Measurements from ENCODE around the gene SLC9B1.
"Not testable (repeated sequence)": the region's sequence is repeated elsewhere in the genome, so short reads cannot be mapped to it uniquely, and the experiment has no call there.

Gene SLC9B1

DNA sequence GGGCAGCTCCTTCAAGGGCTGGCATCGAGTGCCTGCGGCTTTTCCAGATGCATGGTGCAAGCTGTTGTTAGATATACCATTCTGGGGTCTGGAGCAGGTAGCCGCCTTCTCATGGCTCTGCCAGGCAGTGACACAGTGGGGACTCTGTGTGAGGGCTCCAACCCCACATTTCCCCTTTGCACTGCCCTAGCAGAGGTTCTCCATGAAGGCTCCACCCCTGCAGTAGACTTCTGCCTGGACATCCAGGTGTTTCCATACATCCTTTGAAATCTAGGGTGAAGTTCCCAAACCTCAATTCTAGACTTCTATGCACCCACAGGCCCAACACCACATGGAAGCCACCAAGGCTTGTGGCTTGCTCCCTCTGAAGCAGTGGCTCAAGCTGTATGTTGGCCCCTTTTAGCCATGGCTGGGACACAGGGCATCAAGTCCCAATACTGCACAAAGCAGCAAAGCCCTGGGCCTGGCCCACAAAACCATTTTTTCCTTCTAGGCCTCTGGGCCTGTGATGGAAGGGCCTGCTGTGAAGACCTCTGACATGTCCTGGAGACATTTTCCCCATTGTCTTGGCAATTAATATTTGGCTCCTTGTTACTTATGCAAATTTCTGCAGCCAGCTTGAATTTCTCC, 141.9 kb downstream of the SLC9B1 start:
- not testable (repeated sequence) for DNase-seq

GRCh38 chr4:102871772-102872171, 147.7 kb downstream of the SLC9B1 start:
- no peak for DNase-seq

DNA sequence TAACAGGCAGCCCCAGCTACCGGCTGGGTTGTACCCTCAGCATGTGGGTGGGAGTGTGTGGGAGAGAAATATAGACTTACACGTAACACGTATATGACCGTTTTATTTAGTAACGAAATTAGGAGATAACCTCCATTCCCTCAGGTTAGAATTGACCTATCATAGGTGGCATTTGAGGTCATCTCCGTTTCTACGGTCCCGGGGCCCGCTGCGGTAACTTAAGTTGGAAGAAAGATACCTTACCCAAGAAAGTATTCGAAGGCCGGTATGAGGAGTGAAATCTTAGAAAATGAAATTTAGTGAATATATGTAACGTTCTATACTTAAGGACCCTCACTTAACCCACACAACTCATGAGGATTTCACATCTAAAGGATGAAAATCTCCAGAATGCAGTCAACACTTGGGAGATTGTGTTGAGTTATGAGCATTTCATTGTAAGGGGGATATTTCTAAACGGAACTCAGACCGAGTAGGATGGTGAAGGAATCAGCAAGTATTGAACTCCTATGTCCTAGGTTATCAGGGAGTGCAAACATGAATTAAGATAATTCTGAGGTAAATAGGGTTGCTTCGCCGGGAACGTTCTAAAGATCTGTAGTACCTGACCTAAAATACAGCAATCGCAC, 149.8 kb downstream of the SLC9B1 start:
- DNase-seq: no peak

- peak; percentile 94 for DNase-seq
Observed at GRCh38 chr4:102868781-102869568, 150.5 kb downstream of the SLC9B1 start, which contains the start of gene CISD2. Gene CISD2, plus strand, starts transcription at chr4:102868992. Its CDS starts 93 bp downstream, at chr4:102869085.

GRCh38 chr4:102868153-102868780, 151.2 kb downstream of the SLC9B1 start:
- peak; percentile 39 for DNase-seq

DNA sequence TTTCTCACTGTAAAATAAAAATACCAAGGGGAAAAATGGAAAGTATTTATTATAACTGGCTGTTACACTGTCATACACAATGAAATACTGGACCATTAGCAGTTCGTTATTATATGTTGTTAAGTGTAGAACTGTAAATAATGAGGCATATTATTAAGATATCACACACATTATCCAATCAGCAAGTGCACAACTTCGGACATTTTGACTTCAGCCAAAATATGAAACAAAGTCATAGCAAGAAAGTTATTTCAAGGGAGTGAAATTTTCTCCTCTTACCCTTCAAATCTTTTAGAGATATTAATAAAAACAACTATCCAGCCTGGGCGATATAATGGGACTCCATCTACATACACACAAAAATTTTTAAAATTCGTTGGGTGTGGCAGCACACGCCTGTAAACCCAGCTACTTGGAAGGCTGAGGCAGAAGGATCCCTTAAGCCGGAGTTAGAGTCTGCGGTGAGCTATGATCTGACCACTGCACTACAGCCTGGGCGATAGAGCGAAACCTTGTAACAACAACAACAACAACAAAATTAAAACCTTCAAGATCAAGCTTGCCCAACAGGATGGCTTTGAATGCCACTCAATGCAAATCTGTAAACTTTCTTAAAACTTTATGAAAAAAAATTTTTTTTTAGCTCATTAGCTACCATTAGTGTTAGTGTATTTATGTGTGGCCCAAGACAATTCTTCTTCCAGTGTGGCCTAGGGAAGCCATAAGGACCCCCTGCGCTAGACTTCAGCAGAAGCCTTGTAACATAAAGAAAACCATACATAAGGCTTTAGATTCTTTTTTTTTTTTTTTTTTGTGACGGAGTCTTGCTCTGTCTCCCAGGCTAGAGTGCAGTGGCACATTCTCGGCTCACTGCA, 152.0 kb downstream of the SLC9B1 start:
- no peak for DNase-seq

DNA sequence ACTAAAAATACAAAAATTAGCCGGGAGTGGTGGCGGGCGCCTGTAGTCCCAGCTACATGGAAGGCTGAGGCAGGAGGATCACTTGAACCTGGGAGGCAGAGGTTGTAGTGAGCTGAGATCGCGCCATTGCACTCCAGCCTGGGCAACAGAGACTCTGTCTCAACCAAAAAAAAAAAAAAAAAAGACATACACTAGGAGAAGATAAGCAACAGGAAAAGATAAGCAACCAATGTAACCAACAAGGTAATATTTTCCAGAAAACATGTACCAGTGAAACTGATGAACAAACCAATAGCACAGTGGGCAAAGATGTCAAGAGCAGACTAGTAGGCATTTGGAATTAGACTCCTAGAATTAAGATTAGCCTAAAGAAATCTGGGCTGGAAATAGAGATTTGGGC, 154.2 kb downstream of the SLC9B1 start:
- DNase-seq: not testable (repeated sequence)

GRCh38 chr4:102862747-102863146, 156.8 kb downstream of the SLC9B1 start:
- no peak for DNase-seq

GRCh38 chr4:102862016-102862415, 157.5 kb downstream of the SLC9B1 start:
- no peak for DNase-seq

- no peak for DNase-seq
Observed at GRCh38 chr4:102860611-102861324, 158.7 kb downstream of the SLC9B1 start.

DNA sequence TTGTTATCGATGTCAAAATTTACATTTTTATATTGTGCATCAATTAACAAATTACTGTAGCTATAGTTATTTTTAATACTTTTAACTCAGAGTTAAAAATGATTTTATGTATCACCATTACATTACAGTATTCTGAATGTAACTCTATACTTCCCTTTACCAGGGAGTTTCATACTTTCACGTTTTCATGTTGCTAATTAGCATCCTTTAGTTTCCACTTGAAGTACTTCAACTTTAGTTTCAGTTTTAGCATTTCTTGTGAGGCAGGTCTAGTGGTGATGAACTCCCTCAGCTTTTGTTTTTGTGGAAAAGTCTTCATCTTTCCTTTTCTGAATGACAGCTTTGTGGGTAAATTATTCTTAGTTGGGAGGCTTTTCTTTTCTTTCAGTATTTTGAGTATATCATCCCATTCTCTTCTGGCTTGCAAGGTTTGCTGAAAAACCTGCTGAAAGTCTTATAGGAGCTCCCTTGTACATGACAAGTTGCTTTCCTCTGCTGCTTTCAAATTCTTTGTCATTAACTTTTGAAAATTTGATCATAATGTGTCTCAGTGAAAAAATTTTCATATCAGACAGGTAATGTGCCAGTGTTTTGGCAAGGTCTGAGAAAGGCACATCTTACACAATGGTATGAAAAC, 160.6 kb downstream of the SLC9B1 start:
- DNase-seq: no peak
